ENCODE measurements around the gene LRRFIP1.

DNA sequence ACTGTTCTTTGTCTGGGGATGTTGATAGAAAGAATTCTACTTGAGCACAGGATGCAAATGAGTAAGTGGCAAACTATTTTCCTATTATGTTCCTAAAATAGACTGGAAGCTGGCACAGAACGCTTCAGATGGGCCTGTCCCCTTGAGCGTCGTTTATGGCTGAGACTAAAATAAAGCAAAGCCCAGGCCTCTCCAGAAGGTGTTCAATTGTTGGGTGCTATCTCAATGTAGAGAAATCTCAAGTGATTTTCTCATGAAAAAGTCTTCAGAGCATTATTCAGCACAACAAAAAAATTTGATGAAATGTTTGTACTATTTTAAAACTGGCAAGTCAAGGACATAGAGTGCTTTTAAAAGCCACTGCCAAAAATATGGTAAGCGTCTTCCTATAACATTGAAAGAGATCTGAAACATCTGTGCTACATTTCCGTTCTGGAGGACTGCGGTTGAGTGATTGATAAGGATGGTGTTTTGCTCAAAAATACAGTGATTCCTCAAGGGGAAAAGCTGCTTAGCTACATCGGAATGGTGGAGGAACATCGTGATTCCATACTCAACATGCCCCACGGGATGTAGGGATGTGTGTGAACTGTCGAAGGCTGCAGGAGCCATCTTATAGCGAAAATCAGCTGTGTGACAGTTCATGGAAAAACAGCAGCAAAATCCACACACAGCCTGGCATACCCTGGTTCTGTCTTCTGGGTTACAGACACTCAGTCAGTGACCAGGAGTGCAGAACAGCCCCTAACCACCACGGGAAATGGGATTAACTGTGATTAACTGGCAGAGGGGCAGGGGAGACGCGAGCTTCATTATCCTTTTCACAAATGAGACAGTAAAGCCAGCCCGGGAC lies 10.4 kb upstream of the LRRFIP1 start:
- TF ChIP-seq, protein P1, sequence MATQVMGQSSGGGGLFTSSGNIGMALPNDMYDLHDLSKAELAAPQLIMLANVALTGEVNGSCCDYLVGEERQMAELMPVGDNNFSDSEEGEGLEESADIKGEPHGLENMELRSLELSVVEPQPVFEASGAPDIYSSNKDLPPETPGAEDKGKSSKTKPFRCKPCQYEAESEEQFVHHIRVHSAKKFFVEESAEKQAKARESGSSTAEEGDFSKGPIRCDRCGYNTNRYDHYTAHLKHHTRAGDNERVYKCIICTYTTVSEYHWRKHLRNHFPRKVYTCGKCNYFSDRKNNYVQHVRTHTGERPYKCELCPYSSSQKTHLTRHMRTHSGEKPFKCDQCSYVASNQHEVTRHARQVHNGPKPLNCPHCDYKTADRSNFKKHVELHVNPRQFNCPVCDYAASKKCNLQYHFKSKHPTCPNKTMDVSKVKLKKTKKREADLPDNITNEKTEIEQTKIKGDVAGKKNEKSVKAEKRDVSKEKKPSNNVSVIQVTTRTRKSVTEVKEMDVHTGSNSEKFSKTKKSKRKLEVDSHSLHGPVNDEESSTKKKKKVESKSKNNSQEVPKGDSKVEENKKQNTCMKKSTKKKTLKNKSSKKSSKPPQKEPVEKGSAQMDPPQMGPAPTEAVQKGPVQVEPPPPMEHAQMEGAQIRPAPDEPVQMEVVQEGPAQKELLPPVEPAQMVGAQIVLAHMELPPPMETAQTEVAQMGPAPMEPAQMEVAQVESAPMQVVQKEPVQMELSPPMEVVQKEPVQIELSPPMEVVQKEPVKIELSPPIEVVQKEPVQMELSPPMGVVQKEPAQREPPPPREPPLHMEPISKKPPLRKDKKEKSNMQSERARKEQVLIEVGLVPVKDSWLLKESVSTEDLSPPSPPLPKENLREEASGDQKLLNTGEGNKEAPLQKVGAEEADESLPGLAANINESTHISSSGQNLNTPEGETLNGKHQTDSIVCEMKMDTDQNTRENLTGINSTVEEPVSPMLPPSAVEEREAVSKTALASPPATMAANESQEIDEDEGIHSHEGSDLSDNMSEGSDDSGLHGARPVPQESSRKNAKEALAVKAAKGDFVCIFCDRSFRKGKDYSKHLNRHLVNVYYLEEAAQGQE (IDR thresholded peaks at IDR 0.05; ENCODE audit: insufficient read depth in 1 of 2, low read depth in 2 of 2, low read length in 2 of 2): no peak
- TF ChIP-seq SIN3A (IDR thresholded peaks at IDR 0.05; ENCODE audit: borderline replicate concordance, insufficient read depth, low read length) (no peak), TAF1 (IDR thresholded peaks at IDR 0.05; ENCODE audit: borderline replicate concordance, insufficient read depth, low read length) (no peak)
